K562 (cell line): ENCODE measurements around the gene SEMA6B.

ENCODE experiments used
- ETS1 ChIP-seq: conservative IDR thresholded peaks from 2 replicates; pipeline ENCODE4 v1.6.1; 2011; ENCODE audit warnings: low read depth, mild to moderate bottlenecking, low read length; ENCODE audit not compliant: control insufficient read depth
- JUND ChIP-seq, 2 experiments: IDR thresholded peaks; 2 replicates in 1 of 2; 3 replicates in 1 of 2; pipeline ENCODE4 v1.6.1; 2011; ENCODE audit warnings: borderline replicate concordance in 2 of 2, low read depth in 2 of 2, low read length in 2 of 2, improper control_type of control experiment in 1 of 2, missing biosample characterization in 1 of 2, missing genetic modification characterization in 1 of 2, missing genetic modification reagents in 1 of 2
- POLR2AphosphoS2 ChIP-seq: IDR thresholded peaks from 2 replicates; pipeline ENCODE4 v1.6.1; 2012; ENCODE audit warnings: low read length, improper control_type of control experiment
- RAD21 ChIP-seq, 2 experiments: fragments of 250-450 bp in 1 of 2; fragments of 450-650 bp in 1 of 2; sonication (Bioruptor Pico) in 1 of 2; formaldehyde crosslinking in 1 of 2; IDR thresholded peaks in 1 of 2; conservative IDR thresholded peaks in 1 of 2; 2 replicates each; pipeline versions ENCODE4 v1.4.0 to v1.8.0; 2020 to 2022; ENCODE audit warnings: mild to moderate bottlenecking in 2 of 2, moderate library complexity in 1 of 2
- RCOR1 ChIP-seq, 2 experiments: IDR thresholded peaks; 2 replicates each; pipeline ENCODE4 v1.6.1; 2012; ENCODE audit warnings: low read depth in 2 of 2, low read length in 2 of 2, borderline replicate concordance in 1 of 2, improper control_type of control experiment in 1 of 2
- TAF15 ChIP-seq: fragments of 200-400 bp; formaldehyde crosslinking; IDR thresholded peaks from 2 replicates; pipeline ENCODE4 v1.6.1; 2017; ENCODE audit warnings: mild to moderate bottlenecking, low read depth, low read length, moderate library complexity
- USF2 ChIP-seq: sonication (generic); formaldehyde crosslinking; IDR thresholded peaks from 2 replicates; pipeline ENCODE4 v1.5.0; 2020; ENCODE audit warnings: missing genetic modification reagents
- ZSCAN29 ChIP-seq: fragments of 450-650 bp; IDR thresholded peaks from 2 replicates; pipeline ENCODE4 v1.6.1; 2017

- no peak for TF ChIP-seq RCOR1 (IDR thresholded peaks at IDR 0.05; ENCODE audit: borderline replicate concordance in 1 of 2, low read depth in 2 of 2, low read length in 2 of 2)
- no peak for TF ChIP-seq RAD21 (CRISPR knock-in tag; conservative IDR thresholded peaks at IDR 0.05 in 1 of 2, IDR thresholded peaks at IDR 0.05 in 1 of 2)
- TF ChIP-seq ETS1 = no peak
- no peak for TF ChIP-seq ZSCAN29
- TF ChIP-seq USF2 = no peak
- no peak for TF ChIP-seq JUND (IDR thresholded peaks at IDR 0.05; ENCODE audit: borderline replicate concordance, low read depth, low read length)
- TF ChIP-seq JUND (tag; IDR thresholded peaks at IDR 0.05; ENCODE audit: borderline replicate concordance, low read depth, low read length) = no peak
- TF ChIP-seq TAF15 = no peak
- no peak for TF ChIP-seq POLR2AphosphoS2
Observed at GRCh38 chr19:4517451-4518057, 41.9 kb downstream of the SEMA6B start.
